HepG2 (cell line): ENCODE data around the gene RPS6KC1. TPM values are rescaled to one million over a fixed set of nuclear protein-coding genes. Genes with fewer than 3 reads are reported as not detected.

Experiments
- GABPA ChIP-seq, 2 experiments: IDR thresholded peaks; 2 replicates each; pipeline ENCODE4 v1.6.1; 2011 to 2016; ENCODE audit warnings: low read depth in 2 of 2, low read length in 1 of 2, missing biosample characterization in 1 of 2, missing genetic modification characterization in 1 of 2
- GRHL1 ChIP-seq: sonication (generic); formaldehyde crosslinking; conservative IDR thresholded peaks from 2 replicates; pipeline ENCODE4 v1.8.0; 2022; ENCODE audit warnings: missing genetic modification reagents
- KDM3A ChIP-seq: IDR thresholded peaks from 2 replicates; pipeline ENCODE4 v1.6.1; 2018; ENCODE audit warnings: low read depth, missing compliant biosample characterization
- MLXIP ChIP-seq: sonication (generic); formaldehyde crosslinking; IDR thresholded peaks from 2 replicates; pipeline ENCODE4 v1.9.0; 2021; ENCODE audit warnings: missing genetic modification reagents, borderline replicate concordance
- MXD3 ChIP-seq: IDR thresholded peaks from 2 replicates; pipeline ENCODE4 v1.6.1; 2016; ENCODE audit warnings: mild to moderate bottlenecking, missing biosample characterization, missing genetic modification reagents
- NCOA5 ChIP-seq: sonication (generic); formaldehyde crosslinking; IDR thresholded peaks from 2 replicates; pipeline ENCODE4 v1.4.0; 2020; ENCODE audit warnings: missing genetic modification reagents
- PAXIP1 ChIP-seq: sonication (generic); formaldehyde crosslinking; conservative IDR thresholded peaks from 2 replicates; pipeline ENCODE4 v1.4.0; 2020; ENCODE audit warnings: mild to moderate bottlenecking, missing genetic modification reagents, moderate library complexity
- TOPORS ChIP-seq: sonication (generic); formaldehyde crosslinking; IDR thresholded peaks from 2 replicates; pipeline ENCODE4 v1.8.0; 2023; ENCODE audit warnings: mild to moderate bottlenecking, missing genetic modification reagents
- ZBED4 ChIP-seq: sonication (generic); formaldehyde crosslinking; IDR thresholded peaks from 2 replicates; pipeline ENCODE4 v1.4.0; 2020; ENCODE audit warnings: missing genetic modification reagents, borderline replicate concordance
- ZFYVE20 ChIP-seq: sonication (generic); formaldehyde crosslinking; IDR thresholded peaks from 2 replicates; pipeline ENCODE4 v1.8.0; 2023; ENCODE audit warnings: low read depth, mild to moderate bottlenecking, moderate library complexity, missing genetic modification reagents, borderline replicate concordance
- ZIK1 ChIP-seq: sonication (generic); formaldehyde crosslinking; IDR thresholded peaks from 2 replicates; pipeline ENCODE4 v1.5.0; 2020; ENCODE audit warnings: mild to moderate bottlenecking, low read depth, missing genetic modification reagents, borderline replicate concordance
- ZNF335 ChIP-seq: sonication (generic); formaldehyde crosslinking; IDR thresholded peaks from 2 replicates; pipeline ENCODE4 v1.4.0; 2020; ENCODE audit warnings: missing genetic modification reagents
- ZNF33B ChIP-seq: sonication (generic); formaldehyde crosslinking; IDR thresholded peaks from 2 replicates; pipeline ENCODE4 v1.5.1; 2020; ENCODE audit warnings: mild to moderate bottlenecking, missing genetic modification reagents
- ZNF468 ChIP-seq: sonication (generic); formaldehyde crosslinking; IDR thresholded peaks from 2 replicates; pipeline ENCODE4 v1.8.0; 2022; ENCODE audit warnings: mild to moderate bottlenecking, moderate library complexity, missing genetic modification reagents
- ZNF879 ChIP-seq: sonication (generic); formaldehyde crosslinking; IDR thresholded peaks from 2 replicates; pipeline ENCODE4 v1.8.1; 2023; ENCODE audit warnings: missing genetic modification reagents
- polyA plus RNA-seq, 8 experiments: library from polyadenylated mRNA; depleted of rRNA in 3 of 8; stranded (reverse) in 7 of 8; unstranded in 1 of 8; fragments of >200 nt; fragmentation: Illumina TruSeq in 4 of 8; extraction: Trizol in 4 of 8; gene quantifications; 2 replicates each; pipeline versions ENCODE4 v1.2.1 to v1.2.3, GENCODE V29; 2011 to 2016; ENCODE audit warnings: low read depth in 4 of 8, missing spikeins in 1 of 8, mixed read lengths in 1 of 8; ENCODE audit not compliant: insufficient read depth in 1 of 8
- total RNA-seq, 5 experiments: library from RNA; depleted of rRNA; stranded (reverse); fragments of >200 nt; fragmentation: Illumina TruSeq; extraction: Trizol; gene quantifications; 2 replicates each; pipeline ENCODE4 v1.2.3, GENCODE V29; 2016; ENCODE audit warnings: low read depth in 1 of 5

RPS6KC1 gene
- total and polyA plus RNA-seq, 2 of the 13 experiments (the other 11 are each of a cell fraction or from before 2014, with no cell fraction given) = 11.0 to 25.2 TPM

GRCh38 chr1:213051127-213051880 lies at the start of gene RPS6KC1 (continued):
- TF ChIP-seq ZFYVE20 (CRISPR knock-in tag) (no peak), PAXIP1 (CRISPR knock-in tag) (peak; percentile 32; the same call in 1 of the 2 replicates), GABPA (IDR thresholded peaks at IDR 0.05; ENCODE audit: low read depth, low read length) (peak; percentile 94), GABPA (CRISPR knock-in tag; IDR thresholded peaks at IDR 0.05; ENCODE audit: low read depth) (peak; percentile 94), KDM3A (CRISPR knock-in tag) (peak; percentile 60; the same call in 1 of the 2 replicates), ZIK1 (CRISPR knock-in tag) (no peak), ZNF335 (CRISPR knock-in tag) (no peak), MXD3 (CRISPR knock-in tag) (0 out of 2 replicates have a peak, but pooled peaks have one; percentile 48), MLXIP (CRISPR knock-in tag) (no peak), ZNF33B (CRISPR knock-in tag) (0 out of 2 replicates have a peak, but pooled peaks have one; percentile 38), TOPORS (CRISPR knock-in tag) (0 out of 2 replicates have a peak, but pooled peaks have one; percentile 63), ZNF879 (CRISPR knock-in tag) (no peak), ZBED4 (CRISPR knock-in tag) (no peak), ZNF468 (CRISPR knock-in tag) (0 out of 2 replicates have a peak, but pooled peaks have one; percentile 53), GRHL1 (CRISPR knock-in tag) (no peak), NCOA5 (no peak)
